Keratinocyte (primary cell): ENCODE results near the gene ALDH4A1. TPM values are rescaled to one million over a fixed set of nuclear protein-coding genes. Genes with fewer than 3 reads are reported as not detected.

Experiments used
- DNase-seq: peaks from one replicate; pipeline ENCODE4 v3.0.0-alpha.2; 2011; ENCODE audit warnings: low read depth, missing footprints, low spot score
- FAIRE-seq: peaks from 2 replicates; lab custom pipeline; 2011; peaks lifted over from hg19 to GRCh38; lab: Jason Lieb, UNC
- H2AFZ ChIP-seq: 2 replicates; pipeline ENCODE4 v1.6.0; 2012; ENCODE audit warnings: low read length, control low read depth, inconsistent platforms; ENCODE audit not compliant: control insufficient read depth
- H3K27ac ChIP-seq: 2 replicates; pipeline ENCODE4 v1.5.1; 2011; ENCODE audit warnings: low read length; ENCODE audit not compliant: control insufficient read depth, insufficient read depth
- H3K27me3 ChIP-seq: 3 replicates; pipeline ENCODE4 v1.6.0; 2011; ENCODE audit warnings: low read length; ENCODE audit not compliant: control insufficient read depth, insufficient read depth; ENCODE audit errors: extremely low read depth
- H3K36me3 ChIP-seq, 2 experiments: 2 replicates in 1 of 2; 3 replicates in 1 of 2; pipeline ENCODE4 v1.5.1; 2011; ENCODE audit warnings: low read length in 2 of 2, mild to moderate bottlenecking in 1 of 2; ENCODE audit not compliant: control insufficient read depth in 2 of 2, insufficient read depth in 2 of 2; ENCODE audit errors: extremely low read depth in 1 of 2
- H3K4me1 ChIP-seq: 3 replicates; pipeline ENCODE4 v1.5.1; 2011; ENCODE audit warnings: low read length; ENCODE audit not compliant: control insufficient read depth, insufficient read depth; ENCODE audit errors: extremely low read depth
- H3K4me2 ChIP-seq: 3 replicates; pipeline ENCODE4 v1.6.0; 2011; ENCODE audit warnings: low read depth, low read length; ENCODE audit not compliant: control insufficient read depth, insufficient read depth; ENCODE audit errors: extremely low read depth
- H3K4me3 ChIP-seq, 3 experiments: fragments of 200-600 bp in 1 of 3; sonication (generic) in 1 of 3; 2 replicates in 2 of 3; 3 replicates in 1 of 3; pipeline ENCODE4 v1.5.1; 2011 to 2016; ENCODE audit warnings: low read length in 3 of 3, mild to moderate bottlenecking in 3 of 3, control low read depth in 2 of 3, inconsistent platforms in 1 of 3, low read depth in 1 of 3, mixed read lengths in 1 of 3, mixed run types in 1 of 3, moderate library complexity in 1 of 3; ENCODE audit not compliant: control insufficient read depth in 2 of 3, insufficient read depth in 2 of 3; ENCODE audit errors: extremely low read depth in 1 of 3
- H3K79me2 ChIP-seq: 2 replicates; pipeline ENCODE4 v1.6.0; 2012; ENCODE audit warnings: low read length; ENCODE audit not compliant: control insufficient read depth, insufficient read depth
- H3K9ac ChIP-seq: 3 replicates; pipeline ENCODE4 v1.6.0; 2011; ENCODE audit warnings: low read length; ENCODE audit not compliant: control insufficient read depth, insufficient read depth; ENCODE audit errors: extremely low read depth
- H3K9me1 ChIP-seq: 3 replicates; pipeline ENCODE4 v1.6.0; 2011; ENCODE audit warnings: low read length; ENCODE audit not compliant: control insufficient read depth, insufficient read depth; ENCODE audit errors: extremely low read depth
- H3K9me3 ChIP-seq: 2 replicates; pipeline ENCODE4 v1.5.1; 2012; ENCODE audit warnings: low read depth, low read length; ENCODE audit not compliant: control insufficient read depth
- H4K20me1 ChIP-seq: 3 replicates; pipeline ENCODE4 v1.6.0; 2011; ENCODE audit warnings: low read length; ENCODE audit not compliant: control insufficient read depth, insufficient read depth; ENCODE audit errors: extremely low read depth
- CTCF ChIP-seq, 3 experiments: IDR thresholded peaks in 1 of 3; conservative IDR thresholded peaks in 1 of 3; optimal IDR thresholded peaks in 1 of 3; 2 replicates in 2 of 3; 3 replicates in 1 of 3; pipeline versions ENCODE3 to v1.5.1; 2011; ENCODE audit warnings: low read length in 3 of 3, mild to moderate bottlenecking in 3 of 3, moderate library complexity in 2 of 3, control low read depth in 1 of 3, inconsistent platforms in 1 of 3; ENCODE audit not compliant: insufficient read depth in 2 of 3; ENCODE audit errors: extremely low read depth in 1 of 3
- EZH2 ChIP-seq: IDR thresholded peaks from one replicate; pipeline ENCODE4 v1.6.1; 2012; ENCODE audit warnings: inconsistent platforms, mild to moderate bottlenecking, low read length, moderate library complexity
- dilution Hi-C: fragments of 300-500 bp; cut with MboI; formaldehyde crosslinking; loops from one replicate; pipeline ENCODE4 v1.7.0; 2020; ENCODE audit warnings: low sequenced_read_pairs; ENCODE audit not compliant: extremely low pct_ligation_motif_present
- polyA plus RNA-seq, 5 experiments: library from polyadenylated mRNA; depleted of rRNA in 3 of 5; stranded (reverse) in 3 of 5; stranded (forward) in 1 of 5; unstranded in 1 of 5; fragments of >200 nt; gene quantifications; 1 replicate in 1 of 5; 2 replicates in 3 of 5; 3 replicates in 1 of 5; pipeline versions ENCODE4 v1.2.1 to v1.2.3, GENCODE V29; 2011 to 2012; ENCODE audit warnings: missing spikeins in 2 of 5, low read depth in 1 of 5, low replicate concordance in 1 of 5

The ALDH4A1 gene
- polyA plus RNA-seq, 1 donor (not counting 4 experiments of a cell fraction or from before 2014, with no cell fraction given): 52.7 TPM

- Histone ChIP-seq H2AFZ (no peak overlapping the region), H3K4me1 (no peaks in the 10 kb centered on the region), H3K79me2 (no peaks in the 10 kb centered on the region), H3K4me2 (no peak overlapping the region), H3K27ac (no peak overlapping the region), H3K9me3 (no peaks in the 10 kb centered on the region), H3K4me3 (no peak overlapping the region), H3K9me1 (no peaks in the 10 kb centered on the region), H3K36me3 (no peaks in the 10 kb centered on the region), H4K20me1 (no peaks in the 10 kb centered on the region), H3K9ac (no peak overlapping the region), H3K27me3 (peaks cover 8% of the 10 kb centered on the region)
- dilution Hi-C loops: no loop called here
- DNase-seq (no peak), FAIRE-seq (no peak)
- TF ChIP-seq CTCF (optimal IDR thresholded peaks at IDR 0.05 in 1 of 3, IDR thresholded peaks at IDR 0.05 in 1 of 3, conservative IDR thresholded peaks at IDR 0.05 in 1 of 3; ENCODE audit: extremely low read depth in 1 of 3, insufficient read depth in 2 of 3, low read length in 3 of 3) (no peak), EZH2 (no peak)
These were observed 41.3 kb downstream of the ALDH4A1 start for GRCh38 chr1:18861082-18861481.

GRCh38 chr1:18859560-18859959 lies 42.8 kb downstream of the ALDH4A1 start, which contains the start of gene TAS1R2:
TSS of gene TAS1R2 (minus strand) at chr1:18859660. CDS start at chr1:18859660, 0 bp downstream.
- no peak for DNase-seq
- no peaks in the 10 kb centered on the region for H3K9me3 ChIP-seq
- H3K4me3 ChIP-seq: no peak within 1 kb of the TSS
- H3K27ac ChIP-seq: no peak within 1 kb of the TSS
- H3K36me3 ChIP-seq: no peaks in the 10 kb centered on the region
- no peak within 1 kb of the TSS for H3K4me2 ChIP-seq
- H3K9ac ChIP-seq: no peak within 1 kb of the TSS
- dilution Hi-C loops: no loop called here
- H3K79me2 ChIP-seq: no peaks in the 10 kb centered on the region
- no peak within 1 kb of the TSS for H2AFZ ChIP-seq
- H3K27me3 ChIP-seq: peaks cover 3% of the 10 kb centered on the region
- H4K20me1 ChIP-seq: no peaks in the 10 kb centered on the region
- TF ChIP-seq CTCF (optimal IDR thresholded peaks at IDR 0.05 in 1 of 3, IDR thresholded peaks at IDR 0.05 in 1 of 3, conservative IDR thresholded peaks at IDR 0.05 in 1 of 3; ENCODE audit: extremely low read depth in 1 of 3, insufficient read depth in 2 of 3, low read length in 3 of 3): no peak
- TF ChIP-seq EZH2: no peak
- no peak for FAIRE-seq
- no peaks in the 10 kb centered on the region for H3K9me1 ChIP-seq
- H3K4me1 ChIP-seq: no peaks in the 10 kb centered on the region
